ENCODE measurements around the gene TNFRSF8. TPM values are rescaled to one million over a fixed set of nuclear protein-coding genes. Genes with fewer than 3 reads are reported as not detected.

The TNFRSF8 gene
- total and polyA plus RNA-seq, 9 of the 15 experiments (the other 6 are each of a cell fraction or from before 2014, with no cell fraction given), result 3.5 to 38.4 (median 17.1) TPM

- peaks cover 39% of the 10 kb centered on the region for H4K20me1 ChIP-seq (replicated peaks; ENCODE audit: control insufficient read depth, insufficient read depth, low read length)
- no peak overlapping the region for H3K4me2 ChIP-seq (ENCODE audit: insufficient read depth, low read length)
- no peak overlapping the region for H3K4me3 ChIP-seq
- no peak for FAIRE-seq
- TF ChIP-seq SAP30 (IDR thresholded peaks at IDR 0.05; ENCODE audit: borderline replicate concordance, insufficient read depth, low read depth, low read length, poor library complexity, severe bottlenecking), result no peak
- no peak for TF ChIP-seq ZNF3 (CRISPR knock-in tag; IDR thresholded peaks at IDR 0.05)
- no peak for TF ChIP-seq TRIM24 (IDR thresholded peaks at IDR 0.05)
- 0 out of 2 replicates have a peak, but pooled peaks have one; percentile 31 for TF ChIP-seq POLR2G (IDR thresholded peaks at IDR 0.05; ENCODE audit: low read depth, low read length)
- TF ChIP-seq COPS2 (conservative IDR thresholded peaks at IDR 0.05), result no peak
- no peak for TF ChIP-seq CHD1 (IDR thresholded peaks at IDR 0.05; ENCODE audit: low read length)
- 79% methylated on average over 17 of the region's 17 CpGs for WGBS (ENCODE audit: insufficient coverage, low coverage, missing lambda C conversion rate)
- no TSS peak for BruUV-seq (replicated peaks)
- no peaks in the 10 kb centered on the region for H3K27me3 ChIP-seq (ENCODE audit: control insufficient read depth in 2 of 2, insufficient read depth in 2 of 2, low read length in 2 of 2)
- H3K9me3 ChIP-seq (replicated peaks; ENCODE audit: control insufficient read depth, insufficient read depth, low read depth, low read length), result no peaks in the 10 kb centered on the region
- CTCF ChIA-PET (ENCODE audit: low intra/inter-chr PET ratio), result no interaction called here
- ATAC-seq, result no peak
- H3K27ac ChIP-seq (ENCODE audit: extremely low read depth, low read depth, low read length), result no peak overlapping the region
- in situ Hi-C loops (cut with MboI) (no loop called here), intact Hi-C loops (cut with micrococcal nuclease) (no loop called here)
- DNase-seq (ENCODE audit: extremely low read depth in 1 of 4, low spot score in 3 of 4), result no peak
- peaks cover 5% of the 10 kb centered on the region for H3K9me1 ChIP-seq (ENCODE audit: control insufficient read depth, insufficient read depth, low read length)
- H3K9ac ChIP-seq (ENCODE audit: insufficient read depth in 1 of 2, low read depth in 2 of 2, low read length in 2 of 2), result peak overlapping the region in 1 of 2 experiments; percentile 4; a peak in 1 of 4 replicates
- H3K36me3 ChIP-seq (ENCODE audit: control insufficient read depth, insufficient read depth, low read length), result peaks cover 21% of the 10 kb centered on the region; the same call in 2 of the 3 replicates
- no peak overlapping the region for H2AFZ ChIP-seq (ENCODE audit: low read depth, low read length)
- peaks cover 33% of the 10 kb centered on the region for H3K79me2 ChIP-seq (ENCODE audit: control insufficient read depth, insufficient read depth, low read length)
- POLR2A ChIA-PET, result interaction anchor here (0.9 to 3.1 kb wide), 3 partner anchors 11 to 54 kb away, joined by 3 to 18 read pairs (median 3); partner anchors contain the start of gene TNFRSF1B
- H3K4me1 ChIP-seq (replicated peaks in 1 of 2; ENCODE audit: control insufficient read depth in 2 of 2, insufficient read depth in 2 of 2, low read length in 2 of 2), result peaks cover 20 to 42% of the 10 kb centered on the region in 2 experiments
These were observed 116.0 kb downstream of the TNFRSF8 start for GRCh38 chr1:12179111-12179519.

- intact Hi-C loops (cut with micrococcal nuclease) (no loop called here), in situ Hi-C loops (cut with MboI) (no loop called here)
- Histone ChIP-seq H3K9me3 (replicated peaks; ENCODE audit: control insufficient read depth, insufficient read depth, low read depth, low read length) (no peaks in the 10 kb centered on the region), H3K36me3 (ENCODE audit: control insufficient read depth, insufficient read depth, low read length) (peaks cover 21% of the 10 kb centered on the region; the same call in 2 of the 3 replicates), H3K27me3 (ENCODE audit: control insufficient read depth in 2 of 2, insufficient read depth in 2 of 2, low read length in 2 of 2) (no peaks in the 10 kb centered on the region), H3K9ac (ENCODE audit: insufficient read depth in 1 of 2, low read depth in 2 of 2, low read length in 2 of 2) (no peak overlapping the region), H3K9me1 (ENCODE audit: control insufficient read depth, insufficient read depth, low read length) (peaks cover 5% of the 10 kb centered on the region), H3K27ac (ENCODE audit: extremely low read depth, low read depth, low read length) (no peak overlapping the region), H4K20me1 (replicated peaks; ENCODE audit: control insufficient read depth, insufficient read depth, low read length) (peaks cover 41% of the 10 kb centered on the region), H3K4me1 (replicated peaks in 1 of 2; ENCODE audit: control insufficient read depth in 2 of 2, insufficient read depth in 2 of 2, low read length in 2 of 2) (peaks cover 19 to 42% of the 10 kb centered on the region in 2 experiments), H2AFZ (ENCODE audit: low read depth, low read length) (no peak overlapping the region), H3K4me3 (no peak overlapping the region), H3K79me2 (ENCODE audit: control insufficient read depth, insufficient read depth, low read length) (peaks cover 30% of the 10 kb centered on the region), H3K4me2 (ENCODE audit: insufficient read depth, low read length) (no peak overlapping the region)
- ChIA-PET CTCF (ENCODE audit: low intra/inter-chr PET ratio) (no interaction called here), POLR2A (interaction anchor here (1.5 to 3.1 kb wide), 2 partner anchors 11 to 55 kb away, joined by 3 to 18 read pairs; no protein-coding TSS in a partner anchor)
- ATAC-seq (no peak), DNase-seq (ENCODE audit: extremely low read depth in 1 of 4, low spot score in 3 of 4) (no peak), FAIRE-seq (no peak)
- no TSS peak for BruUV-seq (replicated peaks)
- 87% methylated on average over 8 of the region's 8 CpGs for WGBS (ENCODE audit: insufficient coverage, low coverage, missing lambda C conversion rate)
- TF ChIP-seq CBFB (CRISPR knock-in tag; IDR thresholded peaks at IDR 0.05), result no peak
- 0 out of 4 replicates have a peak, but pooled peaks of 1 of the 2 experiments have one; percentile 12 for TF ChIP-seq KDM1A (IDR thresholded peaks at IDR 0.05)
- no peak for TF ChIP-seq NCOA1 (IDR thresholded peaks at IDR 0.05; ENCODE audit: low read depth)
- no peak for TF ChIP-seq TFAM (CRISPR knock-in tag; conservative IDR thresholded peaks at IDR 0.05)
- TF ChIP-seq RBM25 (IDR thresholded peaks at IDR 0.05; ENCODE audit: low read depth, low read length, severe bottlenecking), result peak; percentile 69
- peak; percentile 58; the same call in 1 of the 2 replicates for TF ChIP-seq BCOR (IDR thresholded peaks at IDR 0.05)
- TF ChIP-seq ATF2 (CRISPR knock-in tag; IDR thresholded peaks at IDR 0.05), result no peak
- TF ChIP-seq ZKSCAN1 (IDR thresholded peaks at IDR 0.05; ENCODE audit: low read depth, low read length), result peak; percentile 96
- TF ChIP-seq RCOR1 (IDR thresholded peaks at IDR 0.05; ENCODE audit: borderline replicate concordance in 1 of 2, low read depth in 2 of 2, low read length in 2 of 2), result 0 out of 4 replicates have a peak, but pooled peaks of 1 of the 2 experiments have one; percentile 9
- TF ChIP-seq POLR2A (conservative IDR thresholded peaks at IDR 0.05), result no peak
- no peak for TF ChIP-seq RBM39 (optimal IDR thresholded peaks at IDR 0.05; ENCODE audit: low read depth, low read length)
These were observed 116.6 kb downstream of the TNFRSF8 start for GRCh38 chr1:12179676-12180075.
